ENCODE measurements around the gene PCNX2. TPM values are rescaled to one million over a fixed set of nuclear protein-coding genes. Genes with fewer than 3 reads are reported as not detected.

The PCNX2 gene
- polyA plus RNA-seq, 3 donors = 11.6 to 16.8 (median 13.5) TPM

- peak in 3 of 11 donors; percentile 18 to 28 (median 18) for DNase-seq (ENCODE audit: extremely low read depth in 1 of 11, low read depth in 9 of 11, low spot score in 4 of 11)
Observed at GRCh38 chr1:233045588-233045987, 249.9 kb downstream of the PCNX2 start.

GRCh38 chr1:233042834-233043233, 252.7 kb downstream of the PCNX2 start:
- DNase-seq (ENCODE audit: extremely low read depth in 1 of 11, low read depth in 9 of 11, low spot score in 4 of 11) = no peak

GRCh38 chr1:233040494-233040893, 255.0 kb downstream of the PCNX2 start:
- no peak for DNase-seq (ENCODE audit: extremely low read depth in 1 of 11, low read depth in 9 of 11, low spot score in 4 of 11)

- no peak for DNase-seq (ENCODE audit: extremely low read depth in 1 of 11, low read depth in 9 of 11, low spot score in 4 of 11)
Observed at GRCh38 chr1:233038581-233038980, 256.9 kb downstream of the PCNX2 start.

GRCh38 chr1:233037843-233038242, 257.7 kb downstream of the PCNX2 start:
- DNase-seq (ENCODE audit: extremely low read depth in 1 of 11, low read depth in 9 of 11, low spot score in 4 of 11) = no peak

GRCh38 chr1:233034836-233035235, 260.7 kb downstream of the PCNX2 start:
- DNase-seq (ENCODE audit: extremely low read depth in 1 of 11, low read depth in 9 of 11, low spot score in 4 of 11) = no peak

GRCh38 chr1:233033361-233033760, 262.2 kb downstream of the PCNX2 start:
- DNase-seq (ENCODE audit: extremely low read depth in 1 of 11, low read depth in 9 of 11, low spot score in 4 of 11) = no peak

- no peak for DNase-seq (ENCODE audit: extremely low read depth in 1 of 11, low read depth in 9 of 11, low spot score in 4 of 11)
Observed at GRCh38 chr1:233032916-233033315, 262.6 kb downstream of the PCNX2 start.

- DNase-seq (ENCODE audit: extremely low read depth in 1 of 11, low read depth in 9 of 11, low spot score in 4 of 11) = no peak
Observed at GRCh38 chr1:233031521-233031920, 264.0 kb downstream of the PCNX2 start.

GRCh38 chr1:233027046-233027445, 268.5 kb downstream of the PCNX2 start:
- DNase-seq (ENCODE audit: extremely low read depth in 1 of 11, low read depth in 9 of 11, low spot score in 4 of 11) = no peak

GRCh38 chr1:233025567-233025966, 270.0 kb downstream of the PCNX2 start:
- DNase-seq (ENCODE audit: extremely low read depth in 1 of 11, low read depth in 9 of 11, low spot score in 4 of 11) = no peak

GRCh38 chr1:233025157-233025556, 270.4 kb downstream of the PCNX2 start:
- DNase-seq (ENCODE audit: extremely low read depth in 1 of 11, low read depth in 9 of 11, low spot score in 4 of 11) = peak in 3 of 11 donors; percentile 21 to 35 (median 23)

GRCh38 chr1:233024199-233024598, 271.3 kb downstream of the PCNX2 start:
- DNase-seq (ENCODE audit: extremely low read depth in 1 of 11, low read depth in 9 of 11, low spot score in 4 of 11) = no peak

GRCh38 chr1:233022246-233022645, 273.3 kb downstream of the PCNX2 start:
- DNase-seq (ENCODE audit: extremely low read depth in 1 of 11, low read depth in 9 of 11, low spot score in 4 of 11) = no peak

GRCh38 chr1:233020426-233020825, 275.1 kb downstream of the PCNX2 start:
- DNase-seq (ENCODE audit: extremely low read depth in 1 of 11, low read depth in 9 of 11, low spot score in 4 of 11) = no peak

GRCh38 chr1:233019778-233020325, 275.7 kb downstream of the PCNX2 start:
- no peak for DNase-seq (ENCODE audit: extremely low read depth in 1 of 11, low read depth in 9 of 11, low spot score in 4 of 11)

- DNase-seq (ENCODE audit: extremely low read depth in 1 of 11, low read depth in 9 of 11, low spot score in 4 of 11) = no peak
Observed at GRCh38 chr1:233019083-233019482, 276.4 kb downstream of the PCNX2 start.

GRCh38 chr1:233016798-233017197, 278.7 kb downstream of the PCNX2 start:
- DNase-seq (ENCODE audit: extremely low read depth in 1 of 11, low read depth in 9 of 11, low spot score in 4 of 11) = no peak

- DNase-seq (ENCODE audit: extremely low read depth in 1 of 11, low read depth in 9 of 11, low spot score in 4 of 11) = no peak
Observed at GRCh38 chr1:233015965-233016364, 279.6 kb downstream of the PCNX2 start.

GRCh38 chr1:233012021-233012420, 283.5 kb downstream of the PCNX2 start:
- no peak for DNase-seq (ENCODE audit: extremely low read depth in 1 of 11, low read depth in 9 of 11, low spot score in 4 of 11)

- no peak for DNase-seq (ENCODE audit: extremely low read depth in 1 of 11, low read depth in 9 of 11, low spot score in 4 of 11)
Observed at GRCh38 chr1:233010146-233010545, 285.4 kb downstream of the PCNX2 start.
